H1 (cell line): ENCODE results near the gene CABCOCO1. TPM values are rescaled to one million over a fixed set of nuclear protein-coding genes. Genes with fewer than 3 reads are reported as not detected.

ENCODE experiments used
- ATF3 ChIP-seq: IDR thresholded peaks from 2 replicates; pipeline ENCODE4 v1.6.1; 2011; ENCODE audit warnings: low read depth, mild to moderate bottlenecking, low read length; ENCODE audit not compliant: insufficient read depth
- CHD1 ChIP-seq: IDR thresholded peaks from 2 replicates; pipeline ENCODE4 v1.6.1; 2012; ENCODE audit warnings: low read depth, low read length, improper control_type of control experiment
- CHD7 ChIP-seq: fragments of 300-600 bp; sonication (generic); IDR thresholded peaks from 2 replicates; pipeline ENCODE4 v1.7.1; 2012; ENCODE audit warnings: low read length, moderate library complexity, mild to moderate bottlenecking, inconsistent platforms; ENCODE audit not compliant: insufficient replicate concordance
- FOSL1 ChIP-seq: IDR thresholded peaks from 2 replicates; pipeline ENCODE4 v1.6.1; 2011; ENCODE audit warnings: mild to moderate bottlenecking, low read depth, low read length, moderate library complexity; ENCODE audit not compliant: insufficient read depth
- MAFK ChIP-seq: IDR thresholded peaks from 2 replicates; pipeline ENCODE4 v1.6.1; 2012; ENCODE audit warnings: low read depth, mild to moderate bottlenecking, improper control_type of control experiment, low read length
- SIRT6 ChIP-seq: IDR thresholded peaks from one replicate; pipeline ENCODE4 v1.7.1; 2012; ENCODE audit warnings: low read length, inconsistent platforms
- SIX5 ChIP-seq: IDR thresholded peaks from 2 replicates; pipeline ENCODE4 v1.6.1; 2011; ENCODE audit warnings: mild to moderate bottlenecking, low read depth, low read length
- SP4 ChIP-seq: IDR thresholded peaks from 2 replicates; pipeline ENCODE4 v1.6.1; 2012; ENCODE audit warnings: low read length, inconsistent platforms
- SRF ChIP-seq: IDR thresholded peaks from 2 replicates; pipeline ENCODE4 v1.6.1; 2011; ENCODE audit warnings: mild to moderate bottlenecking, low read depth, low read length, moderate library complexity
- polyA plus RNA-seq, 7 experiments: library from polyadenylated mRNA; depleted of rRNA in 3 of 7; stranded (reverse) in 5 of 7; unstranded in 2 of 7; fragments of >200 nt in 5 of 7; fragments of 200-250 nt in 2 of 7; gene quantifications; 1 replicate in 5 of 7; 2 replicates in 1 of 7; 4 replicates in 1 of 7; pipeline versions ENCODE4 v1.2.1 to v1.2.3, GENCODE V29; 2011 to 2013; ENCODE audit warnings: missing spikeins in 2 of 7, mixed read lengths in 2 of 7
- total RNA-seq: library from RNA; stranded (reverse); fragmentation: NEBNext Ultra II Directional; extraction: Animal tissue kit (Norgen Biotek cat#: 25700); gene quantifications from 2 replicates; pipeline ENCODE4 v1.2.1, GENCODE V29; 2021
- TF ChIP-seq, protein P1 (sequence below): IDR thresholded peaks from 2 replicates; pipeline ENCODE4 v1.6.1; 2012; ENCODE audit warnings: inconsistent platforms

Gene CABCOCO1
- total and polyA plus RNA-seq, 2 of the 8 experiments (the other 6 are each of a cell fraction or from before 2014, with no cell fraction given), result not detected

GRCh38 chr10:61663466-61663865 lies 737 bp downstream of the CABCOCO1 start (continued):
- TF ChIP-seq CHD7, result no peak
- TF ChIP-seq FOSL1, result no peak
- no peak for TF ChIP-seq MAFK
- TF ChIP-seq SP4, result no peak
- TF ChIP-seq, protein P1, sequence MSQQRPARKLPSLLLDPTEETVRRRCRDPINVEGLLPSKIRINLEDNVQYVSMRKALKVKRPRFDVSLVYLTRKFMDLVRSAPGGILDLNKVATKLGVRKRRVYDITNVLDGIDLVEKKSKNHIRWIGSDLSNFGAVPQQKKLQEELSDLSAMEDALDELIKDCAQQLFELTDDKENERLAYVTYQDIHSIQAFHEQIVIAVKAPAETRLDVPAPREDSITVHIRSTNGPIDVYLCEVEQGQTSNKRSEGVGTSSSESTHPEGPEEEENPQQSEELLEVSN, result no peak
- TF ChIP-seq SIX5, result no peak
- no peak for TF ChIP-seq SRF
- no peak for TF ChIP-seq ATF3
- no peak for TF ChIP-seq CHD1
- TF ChIP-seq SIRT6, result no peak
